Measurements from ENCODE around the gene FMN1.
"Not testable (repeated sequence)": the region's sequence is repeated elsewhere in the genome, so short reads cannot be mapped to it uniquely, and the experiment has no call there.

The FMN1 gene

GRCh38 chr15:32972686-32973085, 221.8 kb downstream of the FMN1 start:
- no peak for FAIRE-seq
- DNase-seq (ENCODE audit: insufficient read length): no peak
- TF ChIP-seq POLR2AphosphoS5 (IDR thresholded peaks at IDR 0.05; ENCODE audit: low read depth, low read length) (no peak), TAF1 (IDR thresholded peaks at IDR 0.05; ENCODE audit: borderline replicate concordance, low read depth, low read length) (no peak), POLR2A (IDR thresholded peaks at IDR 0.05; ENCODE audit: low read depth, low read length) (no peak)

- TF ChIP-seq POLR2AphosphoS5 (IDR thresholded peaks at IDR 0.05; ENCODE audit: low read depth, low read length) (no peak), TAF1 (IDR thresholded peaks at IDR 0.05; ENCODE audit: borderline replicate concordance, low read depth, low read length) (no peak), POLR2A (IDR thresholded peaks at IDR 0.05; ENCODE audit: low read depth, low read length) (no peak)
- DNase-seq (ENCODE audit: insufficient read length) (no peak), FAIRE-seq (no peak)
Measured at GRCh38 chr15:32970847-32971246, 223.7 kb downstream of the FMN1 start.

DNA sequence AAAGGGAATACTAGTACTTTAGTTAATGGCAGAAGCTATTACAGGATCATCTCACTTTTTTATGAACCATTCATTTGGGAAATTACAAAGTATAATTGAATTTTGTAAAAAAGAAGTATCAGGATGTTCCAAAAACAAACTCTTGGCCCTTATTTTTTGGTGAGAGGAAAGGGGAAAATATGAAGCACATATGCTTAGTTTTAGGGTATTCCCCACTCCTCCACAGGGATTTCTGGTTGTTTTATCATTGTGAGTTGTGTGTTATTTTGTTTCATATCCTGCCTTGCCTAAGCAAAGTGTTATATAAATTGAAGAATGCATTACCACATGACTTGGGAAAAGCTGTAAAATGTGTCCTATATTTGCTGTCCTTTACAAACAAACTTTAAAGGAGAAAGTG, 227.0 kb downstream of the FMN1 start:
- no peak for TF ChIP-seq POLR2A (IDR thresholded peaks at IDR 0.05; ENCODE audit: low read depth, low read length)
- no peak for TF ChIP-seq TAF1 (IDR thresholded peaks at IDR 0.05; ENCODE audit: borderline replicate concordance, low read depth, low read length)
- TF ChIP-seq POLR2AphosphoS5 (IDR thresholded peaks at IDR 0.05; ENCODE audit: low read depth, low read length): no peak
- no peak for DNase-seq (ENCODE audit: insufficient read length)
- FAIRE-seq: no peak

DNA sequence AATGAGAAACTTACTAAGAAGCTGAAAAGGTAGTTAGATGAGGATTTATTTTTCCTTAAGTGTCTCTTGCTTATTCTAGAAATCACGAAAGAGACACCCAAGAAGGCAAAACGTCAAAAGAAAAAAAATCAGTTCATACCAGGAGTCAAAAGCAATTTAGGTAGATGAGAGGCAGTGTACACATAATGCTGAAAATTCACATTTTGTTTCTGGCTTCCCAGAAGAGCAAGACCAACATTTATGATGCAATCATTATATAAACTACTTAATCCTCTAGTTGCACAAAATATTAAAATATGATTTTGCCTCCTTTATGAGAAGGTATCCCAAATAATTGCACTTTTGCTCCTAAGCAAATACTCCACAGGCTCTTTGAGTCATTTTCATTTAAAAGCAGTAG, 228.0 kb downstream of the FMN1 start:
- no peak for DNase-seq (ENCODE audit: insufficient read length)
- no peak for FAIRE-seq
- TF ChIP-seq POLR2AphosphoS5 (IDR thresholded peaks at IDR 0.05; ENCODE audit: low read depth, low read length) (no peak), TAF1 (IDR thresholded peaks at IDR 0.05; ENCODE audit: borderline replicate concordance, low read depth, low read length) (no peak), POLR2A (IDR thresholded peaks at IDR 0.05; ENCODE audit: low read depth, low read length) (no peak)

- TF ChIP-seq TAF1 (IDR thresholded peaks at IDR 0.05; ENCODE audit: borderline replicate concordance, low read depth, low read length) (no peak), POLR2A (IDR thresholded peaks at IDR 0.05; ENCODE audit: low read depth, low read length) (no peak), POLR2AphosphoS5 (IDR thresholded peaks at IDR 0.05; ENCODE audit: low read depth, low read length) (no peak)
- no peak for FAIRE-seq
- no peak for DNase-seq (ENCODE audit: insufficient read length)
Measured at GRCh38 chr15:32965897-32966296, 228.6 kb downstream of the FMN1 start.

GRCh38 chr15:32959077-32959476, 235.4 kb downstream of the FMN1 start:
- DNase-seq (ENCODE audit: insufficient read length) (no peak), FAIRE-seq (no peak)
- TF ChIP-seq TAF1 (IDR thresholded peaks at IDR 0.05; ENCODE audit: borderline replicate concordance, low read depth, low read length) (no peak), POLR2A (IDR thresholded peaks at IDR 0.05; ENCODE audit: low read depth, low read length) (no peak), POLR2AphosphoS5 (IDR thresholded peaks at IDR 0.05; ENCODE audit: low read depth, low read length) (no peak)

DNA sequence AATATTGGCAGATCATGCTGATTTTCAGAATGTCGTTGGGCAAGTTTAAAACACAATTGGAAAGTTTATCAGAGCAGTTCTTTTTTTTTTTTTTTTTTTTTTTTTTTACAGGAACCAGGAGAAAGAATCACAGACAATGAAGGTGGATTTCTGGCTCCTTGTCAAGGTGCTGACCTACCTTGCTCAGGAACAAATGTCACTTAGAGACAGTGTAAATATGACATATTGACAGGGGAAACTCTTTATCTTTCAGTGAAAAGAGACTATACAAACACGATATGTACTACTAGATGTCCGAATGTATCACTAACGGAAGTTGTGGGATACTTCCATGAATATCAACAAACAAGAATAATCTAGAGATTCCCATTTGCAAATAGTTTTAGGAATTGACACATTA, 237.3 kb downstream of the FMN1 start:
- TF ChIP-seq POLR2AphosphoS5 (IDR thresholded peaks at IDR 0.05; ENCODE audit: low read depth, low read length): no peak
- TF ChIP-seq POLR2A (IDR thresholded peaks at IDR 0.05; ENCODE audit: low read depth, low read length): no peak
- no peak for TF ChIP-seq TAF1 (IDR thresholded peaks at IDR 0.05; ENCODE audit: borderline replicate concordance, low read depth, low read length)
- DNase-seq (ENCODE audit: insufficient read length) (no peak), FAIRE-seq (no peak)

DNA sequence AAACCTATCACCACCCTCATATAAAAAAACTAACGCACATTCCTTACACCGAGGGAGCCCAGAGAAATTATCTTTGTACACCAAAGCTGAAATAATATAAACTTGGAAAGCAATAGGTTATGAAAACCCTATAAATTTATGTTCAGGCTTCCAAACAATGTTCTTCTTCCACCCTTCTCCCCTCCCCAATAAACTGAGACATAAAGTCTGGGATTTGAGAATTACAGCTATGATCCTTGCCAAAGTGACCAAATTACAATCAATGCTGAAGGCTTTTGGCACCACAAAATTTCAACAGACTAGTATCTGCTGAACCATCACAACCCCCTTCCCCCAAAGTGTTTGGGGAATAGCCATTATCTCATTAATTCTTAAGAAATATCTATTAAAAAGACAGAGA, 237.8 kb downstream of the FMN1 start:
- no peak for TF ChIP-seq POLR2AphosphoS5 (IDR thresholded peaks at IDR 0.05; ENCODE audit: low read depth, low read length)
- no peak for TF ChIP-seq POLR2A (IDR thresholded peaks at IDR 0.05; ENCODE audit: low read depth, low read length)
- TF ChIP-seq TAF1 (IDR thresholded peaks at IDR 0.05; ENCODE audit: borderline replicate concordance, low read depth, low read length): no peak
- FAIRE-seq (no peak), DNase-seq (ENCODE audit: insufficient read length) (no peak)

- FAIRE-seq (peak; percentile 14), DNase-seq (ENCODE audit: insufficient read length) (peak; percentile 12)
Measured at GRCh38 chr15:32956006-32956405, 238.5 kb downstream of the FMN1 start.

DNA sequence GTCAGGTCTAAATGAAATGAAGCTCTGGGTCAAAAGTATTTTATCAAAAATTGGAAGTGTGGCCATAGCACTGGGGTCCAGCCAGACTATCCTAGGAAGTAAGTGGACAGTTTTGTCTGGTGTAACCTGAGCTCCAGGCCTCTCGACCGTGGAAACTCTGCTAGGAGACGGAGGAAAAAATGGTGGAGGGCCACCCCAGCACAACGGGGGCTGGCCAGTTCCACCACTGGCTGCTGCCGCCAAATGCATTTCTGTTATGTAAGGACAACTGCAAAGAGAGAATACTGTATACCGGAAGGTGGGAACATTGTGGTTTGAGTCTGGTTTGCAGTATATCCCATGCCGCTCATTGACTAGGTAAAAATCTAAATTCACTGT, 241.0 kb downstream of the FMN1 start:
- no peak for TF ChIP-seq POLR2A (IDR thresholded peaks at IDR 0.05; ENCODE audit: low read depth, low read length)
- no peak for TF ChIP-seq TAF1 (IDR thresholded peaks at IDR 0.05; ENCODE audit: borderline replicate concordance, low read depth, low read length)
- no peak for TF ChIP-seq POLR2AphosphoS5 (IDR thresholded peaks at IDR 0.05; ENCODE audit: low read depth, low read length)
- no peak for FAIRE-seq
- DNase-seq (ENCODE audit: insufficient read length): no peak

More at GRCh38 chr15:32956006-32956405, 238.5 kb downstream of the FMN1 start:
- no peak for TF ChIP-seq TAF1 (IDR thresholded peaks at IDR 0.05; ENCODE audit: borderline replicate concordance, low read depth, low read length)
- TF ChIP-seq POLR2A (IDR thresholded peaks at IDR 0.05; ENCODE audit: low read depth, low read length): no peak
- TF ChIP-seq POLR2AphosphoS5 (IDR thresholded peaks at IDR 0.05; ENCODE audit: low read depth, low read length): no peak

- no peak for DNase-seq (ENCODE audit: insufficient read length)
- FAIRE-seq: no peak
- no peak for TF ChIP-seq POLR2A (IDR thresholded peaks at IDR 0.05; ENCODE audit: low read depth, low read length)
- no peak for TF ChIP-seq TAF1 (IDR thresholded peaks at IDR 0.05; ENCODE audit: borderline replicate concordance, low read depth, low read length)
- TF ChIP-seq POLR2AphosphoS5 (IDR thresholded peaks at IDR 0.05; ENCODE audit: low read depth, low read length): no peak
Measured at GRCh38 chr15:32952901-32953532, 241.5 kb downstream of the FMN1 start.

DNA sequence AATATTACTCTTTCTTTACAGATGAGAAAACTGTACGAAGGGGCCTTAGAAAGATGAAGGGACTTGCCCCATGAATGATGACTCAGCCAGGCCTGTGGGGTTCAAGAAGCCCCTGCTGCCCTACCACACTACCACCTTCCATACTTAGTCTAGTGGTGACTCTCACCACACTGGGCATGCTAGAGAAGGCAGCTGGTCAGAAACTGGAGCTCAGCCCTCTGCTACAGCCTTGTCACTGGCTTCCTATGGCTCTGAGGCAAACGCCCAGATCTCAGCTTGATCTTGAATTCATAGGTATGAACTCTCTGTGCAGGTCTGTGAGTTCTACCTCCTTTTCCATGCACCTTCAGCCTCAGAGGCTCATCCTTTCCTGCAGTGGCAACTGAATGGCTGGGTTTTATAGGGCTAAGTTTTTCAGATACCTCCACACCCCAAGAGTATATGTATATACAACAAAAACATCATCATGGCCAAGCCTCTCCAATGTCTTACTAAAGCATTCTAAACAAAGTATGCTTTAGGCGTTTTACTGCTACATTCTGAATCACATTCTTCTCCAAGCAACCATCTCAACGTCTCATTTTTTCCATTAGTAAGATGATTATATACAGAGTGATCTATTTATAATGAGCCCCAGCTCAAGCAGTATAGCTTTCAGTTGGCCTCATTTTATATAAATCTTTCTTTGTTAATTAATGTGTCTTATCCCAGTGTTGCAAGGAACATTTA, 242.6 kb downstream of the FMN1 start:
- FAIRE-seq (no peak), DNase-seq (ENCODE audit: insufficient read length) (no peak)
- TF ChIP-seq TAF1 (IDR thresholded peaks at IDR 0.05; ENCODE audit: borderline replicate concordance, low read depth, low read length) (no peak), POLR2A (IDR thresholded peaks at IDR 0.05; ENCODE audit: low read depth, low read length) (no peak), POLR2AphosphoS5 (IDR thresholded peaks at IDR 0.05; ENCODE audit: low read depth, low read length) (no peak)

- not testable (repeated sequence) for DNase-seq (ENCODE audit: insufficient read length); FAIRE-seq
Measured at GRCh38 chr15:32950051-32950450, 244.5 kb downstream of the FMN1 start.

Data from GM12892 (cell line).